Measurements from ENCODE around the gene NR3C1.

GRCh38 chr5:143338658-143339366 lies 64.7 kb downstream of the NR3C1 start:
- TF ChIP-seq POLR2AphosphoS5 (IDR thresholded peaks at IDR 0.05; ENCODE audit: low read depth, low read length) (no peak), POLR2A (IDR thresholded peaks at IDR 0.05; ENCODE audit: low read depth, low read length) (no peak), TAF1 (IDR thresholded peaks at IDR 0.05; ENCODE audit: low read depth, low read length) (no peak), SPI1 (IDR thresholded peaks at IDR 0.05; ENCODE audit: low read depth, low read length) (no peak)

Measured in GM12891 (cell line).